GM03348 (cell line): ENCODE results near the gene MAGI1.
"Not testable (repeated sequence)": the region's sequence is repeated elsewhere in the genome, so short reads cannot be mapped to it uniquely, and the experiment has no call there.

ENCODE experiments used
- DNase-seq: peaks from one replicate; pipeline ENCODE4 v3.0.0; 2012; ENCODE audit warnings: low spot score

The MAGI1 gene

GRCh38 chr3:65904016-65904415, 134.7 kb downstream of the MAGI1 start:
- no peak for DNase-seq

GRCh38 chr3:65902304-65902793, 136.4 kb downstream of the MAGI1 start:
- no peak for DNase-seq

GRCh38 chr3:65901226-65901625, 137.5 kb downstream of the MAGI1 start:
- peak; percentile 36 for DNase-seq

- DNase-seq, result no peak
These were observed 139.5 kb downstream of the MAGI1 start for GRCh38 chr3:65899226-65899625.

- DNase-seq, result no peak
These were observed 141.0 kb downstream of the MAGI1 start for GRCh38 chr3:65897766-65898165.

GRCh38 chr3:65896321-65896720, 142.4 kb downstream of the MAGI1 start:
- DNase-seq, result no peak

GRCh38 chr3:65894679-65895453, 143.9 kb downstream of the MAGI1 start:
- peak; percentile 76 for DNase-seq

- DNase-seq, result no peak
These were observed 144.6 kb downstream of the MAGI1 start for GRCh38 chr3:65894126-65894525.

- peak; percentile 21 for DNase-seq
These were observed 145.1 kb downstream of the MAGI1 start for GRCh38 chr3:65893631-65894030.

- not testable (repeated sequence) for DNase-seq
These were observed 147.2 kb downstream of the MAGI1 start for GRCh38 chr3:65891477-65891876.

GRCh38 chr3:65890328-65890727, 148.4 kb downstream of the MAGI1 start:
- no peak for DNase-seq

- no peak for DNase-seq
These were observed 149.0 kb downstream of the MAGI1 start for GRCh38 chr3:65889707-65890099.

GRCh38 chr3:65888980-65889706, 149.6 kb downstream of the MAGI1 start:
- peak; percentile 89 for DNase-seq

GRCh38 chr3:65888196-65888595, 150.5 kb downstream of the MAGI1 start:
- DNase-seq, result no peak

- no peak for DNase-seq
These were observed 152.3 kb downstream of the MAGI1 start for GRCh38 chr3:65886391-65886790.

GRCh38 chr3:65884071-65884470, 154.6 kb downstream of the MAGI1 start:
- no peak for DNase-seq

- no peak for DNase-seq
These were observed 155.1 kb downstream of the MAGI1 start for GRCh38 chr3:65883613-65884012.

- DNase-seq, result no peak
These were observed 158.4 kb downstream of the MAGI1 start for GRCh38 chr3:65880350-65880749.

GRCh38 chr3:65879372-65879771, 159.3 kb downstream of the MAGI1 start:
- DNase-seq, result no peak

- DNase-seq, result no peak
These were observed 159.9 kb downstream of the MAGI1 start for GRCh38 chr3:65878831-65879230.

- no peak for DNase-seq
These were observed 161.6 kb downstream of the MAGI1 start for GRCh38 chr3:65877160-65877559.

GRCh38 chr3:65876028-65876420, 162.7 kb downstream of the MAGI1 start:
- DNase-seq, result no peak

GRCh38 chr3:65875393-65876027, 163.2 kb downstream of the MAGI1 start:
- no peak for DNase-seq
